Measurements from ENCODE around the gene ANKS1A. TPM values are rescaled to one million over a fixed set of nuclear protein-coding genes. Genes with fewer than 3 reads are reported as not detected.

ANKS1A gene
- total and polyA plus RNA-seq, 2 of the 4 experiments (the other 2 are of a cell fraction): 7.2 to 7.5 TPM

GRCh38 chr6:35049900-35050756 is 161.1 kb downstream of the ANKS1A start:
- ChIA-PET POLR2A (ENCODE audit: unreplicated experiment) (interaction anchor here (0.6 kb wide), 1 partner anchor 352 kb away, joined by 4 read pairs; no protein-coding TSS in a partner anchor), CTCF (interaction anchor here (1.3 kb wide), 1 partner anchor 40 kb away, joined by 3 read pairs; no protein-coding TSS in a partner anchor)
- Histone ChIP-seq H4K8ac (ENCODE audit: low read depth in 2 of 2, low read length in 2 of 2) (peak overlapping the region in 1 of 2 experiments; percentile 78; a peak in 1 of 4 replicates), H3K9me1 (ENCODE audit: insufficient read depth, low read length) (peaks cover 34% of the 10 kb centered on the region), H3K4me3 (ENCODE audit: insufficient read depth, low read depth, low read length) (no peak overlapping the region), H2AFZ (replicated peaks; ENCODE audit: low read length, poor library complexity) (peak overlapping the region; percentile 74), H4K91ac (ENCODE audit: insufficient read depth, low read depth, low read length) (peak overlapping the region; percentile 90), H3K23ac (ENCODE audit: low read depth, low read length) (peak overlapping the region; percentile 97), H3K9ac (ENCODE audit: low read depth, low read length) (peak overlapping the region; percentile 53), H2BK120ac (ENCODE audit: low read depth, low read length) (peak overlapping the region; percentile 89), H3K27ac (ENCODE audit: insufficient read depth, low read length) (peak overlapping the region; percentile 97; the same call in 1 of the 2 replicates), H3K4me1 (ENCODE audit: control insufficient read depth, insufficient read depth, low read length) (peaks cover 39% of the 10 kb centered on the region), H3K56ac (ENCODE audit: extremely low read depth, insufficient read depth, low read length) (peak overlapping the region; percentile 21; the same call in 1 of the 2 replicates), H3K14ac (replicated peaks; ENCODE audit: low read depth, low read length) (peak overlapping the region; percentile 88), H3K18ac (ENCODE audit: low read depth, low read length) (peak overlapping the region; percentile 82), H2BK20ac (ENCODE audit: low read depth, low read length) (peak overlapping the region; percentile 92), H2BK15ac (ENCODE audit: low read depth, low read length) (peak overlapping the region; percentile 39; the same call in 1 of the 3 replicates), H3K9me3 (ENCODE audit: control insufficient read depth, insufficient read depth, low read length) (no peaks in the 10 kb centered on the region), H3K27me3 (ENCODE audit: control insufficient read depth, insufficient read depth, low read length) (no peaks in the 10 kb centered on the region), H2AK5ac (ENCODE audit: low read depth, low read length) (peak overlapping the region; percentile 91), H3K36me3 (ENCODE audit: control insufficient read depth, insufficient read depth, low read length) (peaks cover 4% of the 10 kb centered on the region), H4K20me1 (ENCODE audit: insufficient read depth, low read length) (peaks cover 6% of the 10 kb centered on the region), H2AK9ac (replicated peaks; ENCODE audit: low read depth, low read length, poor library complexity) (peak overlapping the region; percentile 75), H3K4ac (ENCODE audit: low read depth, low read length) (peak overlapping the region; percentile 92), H4K5ac (ENCODE audit: low read depth, low read length) (peak overlapping the region; percentile 51), H3K4me2 (ENCODE audit: low read depth, low read length) (peak overlapping the region; percentile 49), H3K79me1 (ENCODE audit: low read depth in 1 of 2, low read length in 2 of 2) (peaks cover 3 to 23% of the 10 kb centered on the region in 2 experiments; a peak in 3 of 4 replicates), H2BK5ac (ENCODE audit: low read depth, low read length, poor library complexity, severe bottlenecking) (peak overlapping the region; percentile 56)
- TF ChIP-seq MAZ (IDR thresholded peaks at IDR 0.05; ENCODE audit: borderline replicate concordance, low read depth, low read length) (peak; percentile 67; the same call in 1 of the 2 replicates), USF2 (IDR thresholded peaks at IDR 0.05; ENCODE audit: low read depth, low read length) (peak; percentile 34; the same call in 1 of the 2 replicates), RCOR1 (IDR thresholded peaks at IDR 0.05; ENCODE audit: insufficient replicate concordance, low read length) (peak; percentile 83), RAD21 (IDR thresholded peaks at IDR 0.05; ENCODE audit: low read length) (0 out of 2 replicates have a peak, but pooled peaks have one; percentile 5), NFE2L2 (IDR thresholded peaks at IDR 0.05; ENCODE audit: low read depth, low read length) (no peak), BHLHE40 (IDR thresholded peaks at IDR 0.05; ENCODE audit: low read depth, low read length) (peak; percentile 64), CHD1 (IDR thresholded peaks at IDR 0.05; ENCODE audit: low read depth, low read length) (no peak), MXI1 (IDR thresholded peaks at IDR 0.05; ENCODE audit: borderline replicate concordance, low read depth, low read length) (peak; percentile 77; the same call in 1 of the 2 replicates), POLR2A (IDR thresholded peaks at IDR 0.05; ENCODE audit: low read depth, low read length) (no peak)
- in situ Hi-C loops (cut with MboI; ENCODE audit: low sequenced_read_pairs) (no loop called here), intact Hi-C loops (cut with micrococcal nuclease) (loop anchor here (2.0 to 5.0 kb wide), 3 partner anchors 33 to 161 kb away; partner anchors contain the start of genes ANKS1A and TAF11), dilution Hi-C loops (cut with HindIII; ENCODE audit: low sequenced_read_pairs, unreplicated experiment) (no loop called here)
- WGBS, 2 experiments (ENCODE audit: extremely low coverage in 2 of 2, insufficient read length in 1 of 2): 30% methylated on average over 2 of the region's 10 CpGs; no CpG with 5 or more reads in 1 of the 2 experiments
- DNase-seq (peak; percentile 93), ATAC-seq (ENCODE audit: low read depth) (peak; percentile 85)
- no TSS peak for BruUV-seq (replicated peaks)

All from IMR-90 (cell line).